Middle frontal gyrus (tissue), 1 donor: ENCODE measurements around the gene VAT1L.

Experiments
- DNase-seq: peaks from one replicate; pipeline ENCODE4 v3.0.0-alpha.2; 2015; ENCODE audit warnings: low spot score; ENCODE audit errors: extremely low spot score

Gene VAT1L, protein sequence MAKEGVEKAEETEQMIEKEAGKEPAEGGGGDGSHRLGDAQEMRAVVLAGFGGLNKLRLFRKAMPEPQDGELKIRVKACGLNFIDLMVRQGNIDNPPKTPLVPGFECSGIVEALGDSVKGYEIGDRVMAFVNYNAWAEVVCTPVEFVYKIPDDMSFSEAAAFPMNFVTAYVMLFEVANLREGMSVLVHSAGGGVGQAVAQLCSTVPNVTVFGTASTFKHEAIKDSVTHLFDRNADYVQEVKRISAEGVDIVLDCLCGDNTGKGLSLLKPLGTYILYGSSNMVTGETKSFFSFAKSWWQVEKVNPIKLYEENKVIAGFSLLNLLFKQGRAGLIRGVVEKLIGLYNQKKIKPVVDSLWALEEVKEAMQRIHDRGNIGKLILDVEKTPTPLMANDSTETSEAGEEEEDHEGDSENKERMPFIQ

DNA sequence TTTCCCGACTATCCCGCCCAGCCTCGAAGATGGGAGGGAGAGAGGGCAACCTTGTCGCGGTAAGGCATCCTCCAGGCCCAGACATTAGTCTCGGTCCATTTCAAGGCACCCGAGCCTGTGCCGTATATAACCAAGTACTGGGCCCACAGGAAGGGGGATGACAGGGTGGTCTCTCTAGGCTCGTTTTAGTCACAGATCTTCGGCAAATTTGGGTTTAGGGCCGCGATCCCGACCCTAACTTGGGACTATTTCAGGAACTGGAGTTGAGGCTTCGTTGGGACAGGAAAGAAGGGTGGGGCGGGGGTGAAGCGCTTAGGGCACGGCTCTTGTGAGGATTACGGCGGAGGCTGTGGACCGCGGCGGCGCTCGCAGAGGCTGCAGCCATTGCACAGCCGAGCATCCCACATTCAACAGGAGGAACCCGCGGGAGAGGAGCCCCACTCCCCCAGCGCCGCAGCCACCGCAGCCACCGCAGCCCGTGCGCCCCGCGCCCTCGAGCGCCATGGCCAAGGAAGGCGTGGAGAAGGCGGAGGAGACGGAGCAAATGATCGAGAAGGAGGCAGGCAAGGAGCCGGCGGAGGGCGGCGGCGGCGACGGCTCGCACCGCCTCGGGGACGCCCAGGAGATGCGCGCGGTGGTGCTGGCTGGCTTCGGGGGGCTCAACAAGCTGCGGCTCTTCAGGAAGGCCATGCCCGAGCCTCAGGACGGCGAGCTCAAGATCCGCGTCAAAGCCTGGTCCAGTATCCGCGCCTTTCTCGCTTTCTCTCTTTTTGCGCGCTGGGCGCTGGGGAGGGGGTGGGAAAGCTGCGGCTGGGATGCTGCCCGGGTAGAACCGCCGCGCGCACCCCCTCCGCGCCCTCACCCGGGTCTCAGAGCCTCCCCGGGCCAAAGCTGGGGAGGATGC is at the start of gene VAT1L:
VAT1L (plus strand) TSS at position 384 of the 904 bp plus-strand sequence; CDS start at position 503, 119 bp downstream.
- peak; percentile 52 for DNase-seq

DNA sequence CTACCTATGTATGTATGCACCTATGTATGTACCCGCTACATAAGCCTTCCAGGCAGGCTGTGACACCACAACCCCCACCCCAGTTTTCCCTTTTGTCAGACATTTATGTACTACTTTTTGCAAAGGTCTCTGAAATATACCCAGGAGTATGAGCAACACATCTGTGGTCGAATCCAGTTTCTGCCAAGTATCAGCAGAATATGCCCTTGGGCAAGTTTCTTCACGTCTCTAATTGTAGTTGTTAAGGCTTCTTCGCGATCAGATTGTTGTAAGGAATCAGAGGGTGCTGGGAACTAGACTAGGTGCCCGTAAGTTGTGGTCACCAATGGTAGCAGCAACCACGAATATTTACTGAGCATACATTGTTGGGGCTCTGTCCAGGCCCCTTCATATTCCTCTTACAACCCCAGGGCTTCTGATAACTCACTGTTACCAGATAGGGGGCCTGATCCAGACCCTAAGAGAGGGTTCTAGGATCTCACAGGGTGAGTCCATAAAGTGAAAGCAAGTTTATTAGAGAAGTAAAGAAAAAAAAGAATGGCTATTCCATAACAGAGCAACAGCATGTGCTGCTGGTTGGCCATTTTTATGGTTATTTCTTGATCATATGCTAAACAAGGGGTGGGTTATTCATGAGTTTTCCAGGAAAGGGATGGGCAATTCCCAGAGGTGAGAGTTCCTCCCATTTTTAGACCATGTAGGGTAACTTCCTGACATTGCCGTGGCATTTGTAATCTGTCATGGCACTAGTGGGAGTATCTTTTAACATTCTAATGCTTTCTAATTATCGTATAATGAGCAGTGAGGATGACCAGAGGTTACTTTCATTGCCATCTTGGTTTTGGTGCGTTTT is 49.4 kb upstream of the VAT1L start:
- DNase-seq = no peak

DNA sequence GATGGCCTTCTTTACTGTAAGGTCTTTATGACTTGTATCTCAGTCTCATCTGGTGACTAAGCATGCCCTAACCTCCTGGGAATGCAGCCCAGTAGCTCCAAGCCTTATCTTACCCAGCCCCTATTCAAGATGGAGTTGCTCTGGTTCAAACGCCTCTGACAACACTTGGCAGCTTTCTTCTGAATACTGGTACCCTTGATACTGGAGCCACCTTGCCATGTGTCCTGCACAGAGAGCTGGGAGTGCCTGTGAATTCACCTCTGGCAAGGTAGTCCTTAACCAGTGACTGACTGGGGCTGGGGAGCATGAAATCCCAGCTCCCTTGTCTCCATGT is 48.8 kb upstream of the VAT1L start:
- DNase-seq = no peak

DNA sequence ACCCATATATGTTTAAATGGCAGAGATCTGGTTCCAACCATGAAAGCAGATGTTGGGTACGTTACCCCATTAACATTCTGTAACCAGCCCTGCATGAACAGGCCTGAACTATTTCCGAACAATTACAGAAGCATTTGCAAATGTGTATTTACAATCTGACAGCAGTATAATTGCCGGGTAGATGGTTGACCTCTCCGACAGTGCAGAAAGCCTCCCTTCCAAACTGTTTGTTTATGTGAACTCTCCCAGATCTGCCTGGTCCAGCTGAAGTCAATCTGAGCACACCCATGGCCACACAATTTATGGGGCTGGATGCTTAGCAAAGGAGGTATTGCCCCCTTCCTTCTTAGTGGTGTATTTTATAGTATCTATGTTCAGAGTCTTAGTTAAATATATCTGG is 44.2 kb upstream of the VAT1L start:
- DNase-seq = no peak

DNA sequence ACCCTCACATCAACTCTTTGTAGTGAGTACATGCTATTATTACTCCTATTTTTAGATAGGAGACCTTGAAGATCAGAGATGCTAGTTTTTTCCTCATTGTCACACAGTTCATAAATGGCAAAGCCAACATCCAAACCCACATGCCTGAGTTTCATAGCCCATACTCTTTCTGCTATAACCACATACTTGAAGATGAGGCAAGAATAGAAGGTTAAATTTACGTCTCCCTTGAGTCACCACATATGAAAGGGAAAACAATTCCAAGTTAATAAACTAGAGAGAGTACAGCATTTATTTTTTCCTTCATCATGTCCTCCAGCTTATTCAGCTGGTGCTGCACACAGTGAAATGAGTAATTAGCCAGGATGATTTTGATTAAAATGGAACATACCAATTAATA is 42.4 kb upstream of the VAT1L start:
- no peak for DNase-seq

DNA sequence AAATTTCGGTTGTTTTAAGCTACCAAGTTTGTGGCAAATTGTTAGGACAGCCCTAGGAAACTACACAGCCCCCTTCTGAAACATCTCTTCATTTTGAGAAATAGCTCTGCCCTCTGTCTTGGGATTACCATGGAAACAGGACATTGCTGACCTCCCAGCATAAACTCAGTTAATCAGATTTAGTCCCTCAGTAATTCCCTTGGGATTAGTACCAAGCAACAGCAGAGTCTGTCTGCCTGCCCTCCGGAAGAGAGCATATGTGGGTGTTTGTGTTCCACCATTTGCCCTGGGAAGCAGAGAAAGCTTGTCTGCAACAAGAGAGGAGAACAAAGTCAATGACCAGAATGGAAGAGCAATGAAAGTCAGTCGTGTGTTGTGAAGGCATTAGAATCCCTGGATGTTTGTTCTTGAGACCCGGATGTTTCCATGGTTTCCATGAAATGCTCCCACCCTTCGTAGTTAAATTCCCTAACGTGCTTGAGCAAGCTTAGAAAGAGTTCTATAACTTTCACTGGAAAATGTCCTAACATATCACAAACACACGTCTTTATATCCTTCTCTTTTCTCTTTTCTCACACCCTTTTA is 39.9 kb upstream of the VAT1L start:
- DNase-seq = no peak

DNA sequence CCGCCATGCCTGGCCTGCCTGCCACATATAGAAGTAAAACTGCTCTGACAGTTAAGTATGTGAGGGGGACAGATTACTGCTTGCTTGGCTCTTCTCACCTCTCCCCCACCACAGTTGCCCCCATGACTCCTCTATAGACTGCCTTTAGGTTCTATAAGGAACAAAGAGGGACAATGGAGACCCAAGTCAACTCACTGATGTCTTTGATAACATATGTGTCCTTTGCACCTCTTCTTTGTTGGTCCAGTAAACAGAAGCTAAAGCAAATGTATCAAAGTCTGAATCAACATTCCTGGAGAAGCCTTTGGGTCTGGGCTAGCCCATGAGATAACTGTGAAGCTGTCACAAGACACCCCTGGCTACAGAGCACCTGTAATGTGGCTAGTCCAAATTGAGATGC is 38.9 kb upstream of the VAT1L start:
- no peak for DNase-seq

DNA sequence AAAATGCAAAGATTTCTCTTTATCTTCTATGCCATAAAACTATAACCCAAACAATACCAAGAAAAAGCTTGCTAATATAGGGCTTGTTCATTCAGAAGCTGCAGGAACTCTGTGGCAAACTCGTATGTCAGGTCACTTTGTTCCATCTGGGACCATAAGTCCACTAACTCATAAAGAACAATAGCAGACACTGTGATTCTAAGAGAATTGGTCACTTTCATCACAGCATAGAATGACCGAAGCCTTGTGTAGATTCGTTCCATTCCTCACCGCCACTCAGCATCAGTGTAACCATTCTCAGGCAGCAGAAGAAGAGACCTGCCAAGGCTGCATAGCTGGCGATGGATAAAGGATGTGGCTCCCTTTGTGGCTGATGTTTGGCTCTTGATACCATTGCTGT is 30.3 kb upstream of the VAT1L start:
- DNase-seq = no peak

DNA sequence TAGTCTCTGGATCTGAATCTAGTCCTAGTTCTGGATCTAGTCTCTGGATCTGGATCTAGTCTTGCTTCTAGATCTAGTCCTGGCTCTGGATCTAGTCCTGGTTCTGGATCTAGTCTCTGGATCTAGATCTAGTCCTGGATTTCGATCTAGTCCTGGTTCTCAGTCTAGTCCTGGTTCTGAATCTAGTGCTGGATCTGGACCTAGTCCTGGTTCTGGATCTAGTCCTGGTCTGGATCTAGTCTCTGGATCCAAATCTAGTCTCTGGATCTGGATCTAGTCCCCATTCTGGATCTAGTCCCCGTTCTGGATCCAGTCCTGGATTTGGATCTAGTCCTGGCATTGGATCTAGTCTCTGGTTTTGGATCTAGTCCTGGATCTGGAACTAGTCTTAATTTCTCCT is 29.9 kb upstream of the VAT1L start:
- DNase-seq = no peak

DNA sequence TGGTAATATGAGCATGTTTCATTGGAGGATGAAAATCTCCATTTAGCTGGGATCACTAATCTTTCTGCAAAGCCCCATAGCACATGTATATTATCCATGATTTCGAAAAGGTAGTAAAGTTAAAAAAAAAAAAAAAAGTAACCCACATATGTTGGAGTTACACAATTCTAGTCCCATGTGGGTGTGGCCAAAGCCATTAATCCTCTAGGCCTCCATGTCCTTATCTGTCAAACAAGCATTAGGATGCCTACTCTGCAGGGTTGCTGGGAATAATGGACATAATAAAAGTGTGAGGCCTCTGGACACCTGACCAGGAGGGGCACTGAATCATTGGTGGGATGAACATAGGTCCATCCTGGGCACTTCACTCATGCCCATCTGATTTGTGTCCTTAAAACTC is 29.2 kb upstream of the VAT1L start:
- no peak for DNase-seq

DNA sequence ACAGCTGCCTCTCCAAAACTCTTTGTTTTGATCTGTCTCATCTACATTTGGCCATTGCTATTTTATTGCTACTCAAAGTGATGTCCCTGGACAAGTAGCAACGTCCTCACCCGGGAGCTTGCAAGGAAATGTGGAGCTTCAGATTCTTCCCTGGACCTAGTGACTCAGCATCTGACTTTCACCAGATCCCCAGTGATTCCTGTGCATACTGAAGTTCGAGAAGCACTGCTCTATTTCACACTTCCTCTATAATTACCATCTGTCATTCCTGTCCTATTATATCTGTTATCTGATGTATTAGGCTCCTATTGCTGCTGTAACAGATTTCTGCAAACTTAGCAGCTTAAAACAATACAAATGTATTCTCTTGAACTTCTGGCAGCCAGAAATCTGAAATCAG is 28.5 kb upstream of the VAT1L start:
- no peak for DNase-seq

DNA sequence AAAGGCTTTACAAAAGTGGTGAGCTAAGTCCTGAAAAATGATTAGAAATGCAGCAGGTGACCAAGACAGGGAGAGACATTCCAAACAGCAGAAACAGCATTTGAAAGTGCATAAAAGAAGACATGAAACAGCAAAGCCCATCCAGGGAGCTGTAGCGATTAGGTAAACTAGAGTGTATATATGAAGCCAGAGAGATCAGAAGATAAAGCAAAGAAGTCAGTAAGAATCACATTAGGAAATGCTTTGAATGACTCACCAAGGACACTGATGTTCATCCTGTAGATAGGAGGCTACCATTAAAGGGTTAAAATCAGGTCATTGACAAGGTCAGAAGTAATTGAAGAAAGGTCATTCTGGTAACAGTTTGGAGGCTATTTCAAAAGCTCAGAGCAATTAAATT is 27.6 kb upstream of the VAT1L start:
- DNase-seq = no peak

DNA sequence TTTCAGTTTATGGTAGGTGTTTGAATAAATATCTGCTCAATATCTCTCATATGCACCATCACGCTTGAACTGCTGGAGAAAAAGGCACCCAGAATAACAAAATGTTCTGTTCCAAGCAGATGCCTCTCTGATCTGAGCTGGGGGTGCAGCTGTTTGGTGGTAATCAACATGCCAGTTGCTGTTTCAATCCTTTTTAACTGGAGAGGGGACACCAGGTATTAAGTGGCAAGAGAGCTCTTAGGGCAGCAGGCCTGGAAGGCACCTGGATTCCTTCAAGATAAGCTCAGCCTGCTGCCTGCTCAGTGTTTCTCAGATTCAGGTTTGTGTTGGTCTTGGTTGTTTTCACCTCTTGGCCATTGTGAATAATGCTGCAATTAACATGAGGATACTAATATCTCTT is 27.2 kb upstream of the VAT1L start:
- DNase-seq = no peak

DNA sequence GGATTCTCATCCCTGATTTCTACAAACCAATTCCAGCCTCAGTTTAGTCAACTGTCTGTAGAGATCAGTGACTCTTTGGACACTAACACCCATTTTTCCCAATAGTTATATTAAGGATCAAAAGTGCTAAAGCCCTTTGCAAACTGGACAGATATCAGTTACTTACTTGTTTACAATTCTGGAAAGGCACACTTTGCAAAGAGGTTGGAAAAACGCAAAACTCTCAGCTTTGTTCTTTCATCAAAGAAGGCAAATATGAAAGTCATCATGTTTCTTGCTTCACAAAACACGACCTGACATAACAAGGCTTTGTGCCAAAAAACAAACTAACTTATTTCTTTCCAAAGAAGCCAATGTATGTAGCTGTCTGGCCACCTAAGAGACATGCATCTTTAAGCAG is 26.1 kb upstream of the VAT1L start:
- no peak for DNase-seq

DNA sequence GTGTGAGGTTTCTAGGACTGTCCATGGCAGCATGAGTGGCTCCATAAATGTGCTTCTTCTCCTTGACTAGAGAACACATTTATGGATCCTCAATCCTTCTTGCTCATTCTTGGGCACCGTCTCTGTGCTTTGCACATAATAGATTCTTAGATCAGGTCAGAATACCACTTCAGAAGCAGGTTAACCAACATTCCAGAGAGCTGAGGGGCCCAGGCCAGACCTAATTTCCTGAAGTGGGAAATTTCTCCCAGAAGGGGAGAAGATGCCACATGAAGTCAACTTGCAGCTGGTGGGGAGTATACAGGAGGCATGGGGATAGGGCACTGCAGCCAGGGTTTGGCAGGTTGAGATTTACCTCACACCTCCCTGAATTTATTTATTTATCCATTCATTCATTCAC is 24.4 kb upstream of the VAT1L start:
- DNase-seq = no peak

DNA sequence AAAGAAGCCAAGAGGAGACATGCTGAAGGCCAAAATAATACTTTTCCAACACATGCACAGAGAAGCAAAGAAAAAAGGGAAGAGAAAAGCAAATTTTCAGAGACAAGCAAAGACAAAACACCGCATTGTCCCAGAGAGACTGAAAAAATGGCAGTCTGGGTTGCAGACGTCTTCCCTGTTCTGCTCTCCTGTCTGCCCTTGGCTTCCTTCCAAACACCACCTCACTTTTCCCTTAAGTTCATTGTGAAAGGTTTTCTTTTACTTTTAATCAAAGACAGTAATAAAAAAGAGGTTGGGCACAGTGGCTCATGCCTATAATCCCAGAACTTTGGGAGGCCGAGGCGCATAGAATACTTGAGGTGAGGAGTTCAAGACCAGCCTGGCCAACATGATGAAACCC is 21.2 kb upstream of the VAT1L start:
- no peak for DNase-seq

DNA sequence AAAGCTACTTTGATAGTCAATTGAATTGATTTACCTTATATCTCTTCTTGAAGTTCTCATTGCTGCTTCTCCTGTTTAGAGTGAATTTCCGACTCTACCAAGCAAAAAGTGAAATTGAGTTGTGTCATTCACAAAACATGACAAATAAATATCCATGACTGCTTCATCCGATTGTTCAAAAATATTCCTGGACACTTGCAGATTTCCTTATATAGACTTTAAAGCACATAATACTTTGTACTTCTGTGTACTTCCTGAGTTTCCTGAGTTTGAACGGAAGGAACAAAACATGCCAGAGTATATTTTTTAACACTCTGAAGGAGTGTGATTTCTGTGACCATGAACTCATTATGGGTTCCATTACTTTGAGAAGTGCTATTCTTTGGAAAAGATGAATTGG is 20.5 kb upstream of the VAT1L start:
- no peak for DNase-seq

DNA sequence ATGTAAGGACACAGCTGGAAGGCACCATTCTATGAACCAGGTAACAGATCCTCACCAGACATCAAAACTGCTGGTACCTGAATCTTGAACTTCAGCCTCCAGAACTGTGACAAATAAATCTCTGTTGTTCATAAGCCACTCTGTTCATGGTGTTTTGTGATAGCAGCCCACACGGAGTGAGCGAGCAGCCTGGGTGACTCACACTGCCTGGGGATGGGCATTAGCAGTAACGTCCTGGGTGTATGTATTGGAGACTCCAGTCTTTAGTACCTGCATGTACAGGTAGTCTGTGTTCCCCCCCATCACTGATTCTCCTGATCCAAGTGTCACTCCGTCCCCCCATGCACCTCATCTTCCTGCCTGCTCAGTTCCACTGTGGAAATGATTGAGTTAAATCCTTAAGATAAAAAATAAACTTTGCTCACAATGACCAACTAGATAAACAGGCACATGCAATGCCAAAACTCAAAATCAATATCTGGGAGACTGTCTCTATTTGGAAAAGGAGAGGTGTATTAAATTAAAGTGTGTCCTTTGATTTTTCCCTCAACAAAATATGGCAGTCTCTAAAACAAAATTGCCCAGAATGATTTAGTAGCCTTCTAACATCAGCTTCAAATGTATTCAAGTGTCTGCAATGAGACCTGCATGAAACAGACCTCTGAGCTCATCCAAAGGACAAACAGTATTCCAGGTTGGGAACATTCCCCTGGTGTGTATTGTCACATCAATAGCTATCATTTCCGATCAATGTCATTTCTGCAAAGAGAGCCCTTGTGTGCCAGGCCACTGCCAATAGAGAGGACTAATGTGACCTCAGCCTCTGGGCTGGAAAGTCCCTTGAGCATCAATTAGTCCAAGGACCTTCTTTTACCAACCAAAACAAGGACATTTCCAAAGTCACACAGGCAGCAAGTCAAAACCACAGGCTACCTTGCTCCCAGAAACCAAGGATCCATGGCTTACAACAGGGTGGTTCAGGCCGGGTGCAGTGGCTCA is 12.2 kb upstream of the VAT1L start:
- DNase-seq = no peak

DNA sequence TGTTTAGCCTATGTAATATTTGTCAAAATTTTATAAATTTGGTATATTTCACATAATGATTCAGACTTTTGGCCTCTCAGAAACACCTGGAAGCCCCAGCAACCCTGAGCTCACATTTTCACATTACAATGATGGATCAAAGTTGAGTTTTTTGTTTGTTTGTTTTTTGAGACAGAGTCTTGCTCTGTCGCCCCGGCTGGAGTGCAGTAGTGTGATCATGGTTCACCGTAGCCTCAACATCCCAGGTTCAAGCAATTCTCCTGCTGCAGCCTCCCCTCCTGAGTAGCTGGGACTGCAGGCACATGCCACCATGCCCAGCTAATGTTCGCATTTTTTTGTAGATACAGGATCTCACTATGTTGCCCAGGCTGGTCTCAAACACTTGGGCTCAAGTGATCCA is 10.6 kb upstream of the VAT1L start:
- DNase-seq = no peak

DNA sequence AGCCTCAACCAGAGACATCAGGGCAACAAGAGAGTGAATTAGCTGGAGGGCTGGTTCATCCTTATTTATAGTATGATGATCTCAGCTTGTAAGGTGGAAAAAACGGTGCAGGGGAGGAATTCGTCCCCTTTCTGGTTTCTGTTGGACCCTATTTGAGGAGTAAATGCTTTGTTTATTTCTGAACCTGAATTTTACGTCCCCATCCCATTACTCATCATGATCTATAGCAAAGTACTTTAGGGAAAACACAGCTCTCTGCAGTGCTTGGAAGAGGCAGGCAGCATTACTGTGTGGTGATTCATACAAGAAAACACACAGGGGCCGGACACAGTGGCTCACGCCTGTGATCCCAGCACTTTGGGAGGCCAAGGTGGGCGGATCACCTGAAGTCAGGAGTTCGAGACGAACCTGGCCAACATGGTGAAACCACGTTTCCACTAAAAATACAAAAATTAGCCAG is 8.0 kb upstream of the VAT1L start:
- DNase-seq = no peak
